H1 (cell line): ENCODE measurements around the gene ATP7B. TPM values are rescaled to one million over a fixed set of nuclear protein-coding genes. Genes with fewer than 3 reads are reported as not detected.

Source experiments
- CTCF ChIA-PET: fragments of 300-600 bp; sonication (Branson Sonifier 250); formaldehyde crosslinking; loops from one replicate; lab custom pipeline; 2021; ENCODE audit not compliant: partially characterized antibody; lab: Charles Lee
- POLR2A ChIA-PET: fragments of 300-600 bp; sonication (Branson Sonifier 250); formaldehyde crosslinking; loops from one replicate; lab custom pipeline; 2021; ENCODE audit warnings: inconsistent platforms; ENCODE audit not compliant: partially characterized antibody; lab: Charles Lee
- DNase-seq, 2 experiments: peaks; one replicate each; pipeline versions ENCODE4 v3.0.0 to v3.0.0-alpha.2; 2010 to 2022; ENCODE audit warnings: low spot score in 2 of 2, low read depth in 1 of 2, mixed read lengths in 1 of 2
- FAIRE-seq: peaks from 2 replicates; lab custom pipeline; 2011; peaks lifted over from hg19 to GRCh38; lab: Jason Lieb, UNC
- H2AFZ ChIP-seq: 2 replicates; pipeline ENCODE4 v1.8.1; 2012; ENCODE audit warnings: low read length, inconsistent platforms
- H2AK5ac ChIP-seq: 2 replicates; pipeline ENCODE4 v1.6.1; 2013; ENCODE audit warnings: low read depth, low read length
- H2BK120ac ChIP-seq: replicated peaks from 2 replicates; pipeline ENCODE3; 2013; ENCODE audit warnings: low read depth, low read length, inconsistent platforms
- H2BK12ac ChIP-seq: 2 replicates; pipeline ENCODE4 v1.6.1; 2013; ENCODE audit warnings: low read depth, low read length
- H2BK15ac ChIP-seq: 2 replicates; pipeline ENCODE4 v1.6.1; 2013; ENCODE audit warnings: low read length
- H2BK20ac ChIP-seq: 2 replicates; pipeline ENCODE4 v1.6.1; 2013; ENCODE audit warnings: low read length
- H2BK5ac ChIP-seq: 2 replicates; pipeline ENCODE4 v1.6.1; 2013; ENCODE audit warnings: low read depth, low read length
- H3K14ac ChIP-seq: 2 replicates; pipeline ENCODE4 v1.6.1; 2013; ENCODE audit warnings: inconsistent platforms; ENCODE audit not compliant: insufficient read length
- H3K18ac ChIP-seq: 2 replicates; pipeline ENCODE4 v1.6.1; 2013; ENCODE audit warnings: low read length; ENCODE audit errors: extremely low read depth
- H3K23ac ChIP-seq: 2 replicates; pipeline ENCODE4 v1.6.1; 2013; ENCODE audit warnings: inconsistent platforms; ENCODE audit not compliant: insufficient read length
- H3K23me2 ChIP-seq: 2 replicates; pipeline ENCODE4 v1.6.1; 2013; ENCODE audit warnings: low read depth, low read length
- H3K27ac ChIP-seq: 2 replicates; pipeline ENCODE4 v1.6.1; 2011; ENCODE audit warnings: low read depth, low read length, inconsistent platforms
- H3K27me3 ChIP-seq, 4 experiments: replicated peaks in 1 of 4; 1 replicate in 1 of 4; 2 replicates in 3 of 4; pipeline versions ENCODE4 v1.6.1 to v1.8.1; 2011 to 2013; ENCODE audit warnings: low read length in 3 of 4, mild to moderate bottlenecking in 3 of 4, inconsistent platforms in 2 of 4, mixed read lengths in 2 of 4, moderate library complexity in 1 of 4; ENCODE audit not compliant: control insufficient read depth in 3 of 4, insufficient read depth in 3 of 4; ENCODE audit errors: extremely low read depth in 1 of 4
- H3K36me3 ChIP-seq, 4 experiments: 2 replicates each; pipeline versions ENCODE4 v1.6.1 to v1.8.1; 2011 to 2013; ENCODE audit warnings: mild to moderate bottlenecking in 4 of 4, low read length in 3 of 4, moderate library complexity in 2 of 4, control low read depth in 1 of 4, inconsistent platforms in 1 of 4; ENCODE audit not compliant: insufficient read depth in 4 of 4, control insufficient read depth in 2 of 4
- H3K4ac ChIP-seq: replicated peaks from 2 replicates; pipeline ENCODE3; 2013; ENCODE audit warnings: low read length, low read depth, mixed read lengths, inconsistent platforms; ENCODE audit not compliant: insufficient read length
- H3K4me1 ChIP-seq, 4 experiments: replicated peaks in 1 of 4; 1 replicate in 1 of 4; 2 replicates in 3 of 4; pipeline versions ENCODE4 v1.6.1 to v1.8.1; 2011 to 2013; ENCODE audit warnings: low read length in 3 of 4, inconsistent platforms in 2 of 4, mixed read lengths in 1 of 4; ENCODE audit not compliant: insufficient read depth in 4 of 4, control insufficient read depth in 3 of 4
- H3K4me2 ChIP-seq, 2 experiments: 2 replicates each; pipeline versions ENCODE4 v1.6.1 to v1.8.1; 2011 to 2013; ENCODE audit warnings: low read depth in 2 of 2, low read length in 2 of 2, control low read depth in 1 of 2, inconsistent platforms in 1 of 2, mild to moderate bottlenecking in 1 of 2; ENCODE audit not compliant: insufficient read depth in 1 of 2
- H3K4me3 ChIP-seq, 4 experiments: fragments of 200-600, 300-600 bp in 1 of 4; sonication (generic), shearing (Covaris generic), sonication (Bioruptor Twin) in 1 of 4; 2 replicates each; pipeline versions ENCODE4 v1.5.1 to v1.8.1; 2011 to 2016; ENCODE audit warnings: low read length in 4 of 4, low read depth in 3 of 4, control low read depth in 2 of 4, inconsistent platforms in 2 of 4, mild to moderate bottlenecking in 2 of 4, mixed read lengths in 1 of 4, moderate library complexity in 1 of 4; ENCODE audit not compliant: insufficient read depth in 2 of 4; ENCODE audit errors: extremely low read depth in 1 of 4
- H3K56ac ChIP-seq: replicated peaks from 2 replicates; pipeline ENCODE3; 2013; ENCODE audit warnings: low read depth, mild to moderate bottlenecking, mixed read lengths, low read length, inconsistent platforms; ENCODE audit not compliant: insufficient read length
- H3K79me1 ChIP-seq: 2 replicates; pipeline ENCODE4 v1.6.1; 2013; ENCODE audit warnings: low read depth, low read length, control low read depth
- H3K79me2 ChIP-seq, 2 experiments: 2 replicates each; pipeline versions ENCODE4 v1.6.1 to v1.8.1; 2012 to 2013; ENCODE audit warnings: low read length in 2 of 2, mild to moderate bottlenecking in 2 of 2, inconsistent platforms in 1 of 2; ENCODE audit not compliant: insufficient read depth in 2 of 2, control insufficient read depth in 1 of 2
- H3K9ac ChIP-seq, 4 experiments: replicated peaks in 1 of 4; 1 replicate in 1 of 4; 2 replicates in 3 of 4; pipeline versions ENCODE4 v1.6.1 to v1.8.1; 2011 to 2013; ENCODE audit warnings: low read depth in 3 of 4, low read length in 3 of 4, control low read depth in 2 of 4, mild to moderate bottlenecking in 2 of 4, moderate library complexity in 2 of 4, inconsistent platforms in 1 of 4; ENCODE audit errors: extremely low read depth in 1 of 4
- H3K9me3 ChIP-seq, 2 experiments: 2 replicates each; pipeline versions ENCODE4 v1.6.1 to v1.8.1; 2012 to 2013; ENCODE audit warnings: mild to moderate bottlenecking in 2 of 2, moderate library complexity in 2 of 2, control low read depth in 1 of 2, inconsistent platforms in 1 of 2, low read depth in 1 of 2, low read length in 1 of 2, mixed read lengths in 1 of 2; ENCODE audit not compliant: insufficient read depth in 2 of 2
- H4K20me1 ChIP-seq, 2 experiments: replicated peaks in 1 of 2; 2 replicates each; pipeline versions ENCODE3 to v1.8.1; 2011 to 2013; ENCODE audit warnings: inconsistent platforms in 2 of 2, low read length in 2 of 2, mild to moderate bottlenecking in 1 of 2; ENCODE audit not compliant: insufficient read depth in 2 of 2, control insufficient read depth in 1 of 2
- H4K5ac ChIP-seq: 2 replicates; pipeline ENCODE4 v1.6.1; 2013; ENCODE audit warnings: low read length, low read depth, mixed read lengths, inconsistent platforms; ENCODE audit not compliant: insufficient read length
- H4K8ac ChIP-seq: 2 replicates; pipeline ENCODE4 v1.8.0; 2013; ENCODE audit warnings: mild to moderate bottlenecking, moderate library complexity, low read length, inconsistent platforms; ENCODE audit not compliant: insufficient read depth; ENCODE audit errors: extremely low read depth
- H4K91ac ChIP-seq: replicated peaks from 2 replicates; pipeline ENCODE3; 2013; ENCODE audit warnings: low read length, mixed read lengths, inconsistent platforms; ENCODE audit not compliant: insufficient read length
- CBX8 ChIP-seq: fragments of 300-800, 300-1000 bp; sonication (generic); IDR thresholded peaks from 2 replicates; pipeline ENCODE4 v1.7.1; 2016; ENCODE audit warnings: low read depth, low read length, borderline replicate concordance
- CHD1 ChIP-seq: IDR thresholded peaks from 2 replicates; pipeline ENCODE4 v1.6.1; 2012; ENCODE audit warnings: low read depth, low read length, improper control_type of control experiment
- CTCF ChIP-seq, 3 experiments: IDR thresholded peaks; 1 replicate in 2 of 3; 2 replicates in 1 of 3; pipeline versions ENCODE4 v1.5.1 to v1.6.1; 2011; ENCODE audit warnings: low read length in 3 of 3, mild to moderate bottlenecking in 3 of 3, inconsistent platforms in 2 of 3, low read depth in 1 of 3, moderate library complexity in 1 of 3; ENCODE audit not compliant: insufficient read depth in 1 of 3; ENCODE audit errors: control extremely low read depth in 1 of 3
- EZH2 ChIP-seq: fragments of 200-600 bp; sonication (generic); IDR thresholded peaks from 2 replicates; pipeline ENCODE4 v1.7.1; 2012; ENCODE audit warnings: low read depth, mild to moderate bottlenecking, moderate library complexity, low read length, inconsistent platforms; ENCODE audit not compliant: severe bottlenecking
- GTF2F1 ChIP-seq: IDR thresholded peaks from 2 replicates; pipeline ENCODE4 v1.6.1; 2012; ENCODE audit warnings: low read depth, low read length, improper control_type of control experiment, borderline replicate concordance
- KDM5A ChIP-seq: fragments of 200-600 bp; IDR thresholded peaks from 2 replicates; pipeline ENCODE4 v1.7.1; 2012; ENCODE audit warnings: mild to moderate bottlenecking, low read length, inconsistent platforms, mixed read lengths
- PHF8 ChIP-seq: fragments of 200-600 bp; sonication (generic); conservative IDR thresholded peaks from 2 replicates; pipeline ENCODE4 v1.7.1; 2012; ENCODE audit warnings: low read depth, mild to moderate bottlenecking, inconsistent platforms, low read length, moderate library complexity
- RAD21 ChIP-seq, 2 experiments: IDR thresholded peaks in 1 of 2; conservative IDR thresholded peaks in 1 of 2; 2 replicates each; pipeline ENCODE4 v1.6.1; 2011; ENCODE audit warnings: low read depth in 2 of 2, low read length in 2 of 2, improper control_type of control experiment in 1 of 2, inconsistent platforms in 1 of 2, mild to moderate bottlenecking in 1 of 2, moderate library complexity in 1 of 2
- SAP30 ChIP-seq: fragments of 300-600 bp; sonication (generic); IDR thresholded peaks from 2 replicates; pipeline ENCODE4 v1.7.1; 2012; ENCODE audit warnings: low read length, moderate library complexity, mild to moderate bottlenecking, inconsistent platforms; ENCODE audit not compliant: insufficient read depth, insufficient replicate concordance
- WGBS, 2 experiments: shearing (Covaris generic) in 1 of 2; methylation state at CpG; one replicate each; pipeline versions ENCODE4 v1.1.6 to v1.1.7; 2013 to 2015; ENCODE audit warnings: low lambda C conversion rate in 2 of 2, mixed read lengths in 2 of 2, inconsistent platforms in 1 of 2, low coverage in 1 of 2, missing lambda C conversion rate in 1 of 2; ENCODE audit not compliant: insufficient replicate concordance in 2 of 2, insufficient coverage in 1 of 2, insufficient read length in 1 of 2; ENCODE audit errors: extremely low coverage in 1 of 2, missing lambda C conversion rate in 1 of 2; 5-methylcytosine and 5-hydroxymethylcytosine counted together
- polyA plus RNA-seq, 7 experiments: library from polyadenylated mRNA; depleted of rRNA in 3 of 7; stranded (reverse) in 5 of 7; unstranded in 2 of 7; fragments of >200 nt in 5 of 7; fragments of 200-250 nt in 2 of 7; gene quantifications; 1 replicate in 5 of 7; 2 replicates in 1 of 7; 4 replicates in 1 of 7; pipeline versions ENCODE4 v1.2.1 to v1.2.3, GENCODE V29; 2011 to 2013; ENCODE audit warnings: missing spikeins in 2 of 7, mixed read lengths in 2 of 7
- total RNA-seq: library from RNA; stranded (reverse); fragmentation: NEBNext Ultra II Directional; extraction: Animal tissue kit (Norgen Biotek cat#: 25700); gene quantifications from 2 replicates; pipeline ENCODE4 v1.2.1, GENCODE V29; 2021

Gene ATP7B
- total and polyA plus RNA-seq, 2 of the 8 experiments (the other 6 are each of a cell fraction or from before 2014, with no cell fraction given): 4.1 to 9.2 TPM

GRCh38 chr13:51923983-51924539, 87.2 kb downstream of the ATP7B start:
- H3K4me3 ChIP-seq: no peak overlapping the region
- DNase-seq: no peak
- H3K23ac ChIP-seq: no peak overlapping the region
- no peak overlapping the region for H3K4me2 ChIP-seq
- H4K8ac ChIP-seq: no peak overlapping the region
- H3K9me3 ChIP-seq: no peaks in the 10 kb centered on the region
- H3K27ac ChIP-seq: no peak overlapping the region
- peak; percentile 60 for FAIRE-seq
- no peak overlapping the region for H2AK5ac ChIP-seq
- no peak overlapping the region for H3K56ac ChIP-seq
- no peak overlapping the region for H2AFZ ChIP-seq
- H4K20me1 ChIP-seq: peaks cover 3% of the 10 kb centered on the region in 2 experiments
- ChIA-PET POLR2A (interaction anchor here (0.6 kb wide), 1 partner anchor 11 kb away, joined by 3 read pairs; no protein-coding TSS in a partner anchor), CTCF (interaction anchor here (0.6 to 5.3 kb wide), 22 partner anchors 7 to 204 kb away, joined by 3 to 62 read pairs (median 4); partner anchors contain the start of genes NEK5 and TMEM272)
- H3K79me2 ChIP-seq: no peaks in the 10 kb centered on the region
- no peaks in the 10 kb centered on the region for H3K36me3 ChIP-seq
- H4K5ac ChIP-seq: no peak overlapping the region
- H3K9ac ChIP-seq: no peak overlapping the region
- H3K27me3 ChIP-seq: no peaks in the 10 kb centered on the region
- no peak overlapping the region for H2BK15ac ChIP-seq
- H2BK20ac ChIP-seq: no peak overlapping the region
- 86% methylated on average over 3 of the region's 3 CpGs; no CpG with 5 or more reads in 1 of the 2 experiments for WGBS, 2 experiments
- H2BK12ac ChIP-seq: no peak overlapping the region
- no peak overlapping the region for H2BK5ac ChIP-seq
- no peak overlapping the region for H3K18ac ChIP-seq
- no peak overlapping the region for H4K91ac ChIP-seq
- peaks cover 3% of the 10 kb centered on the region; the same call in 1 of the 2 replicates for H3K23me2 ChIP-seq
- H2BK120ac ChIP-seq: no peak overlapping the region
- no peak overlapping the region for H3K14ac ChIP-seq
- H3K79me1 ChIP-seq: no peaks in the 10 kb centered on the region
- H3K4me1 ChIP-seq: no peaks in the 10 kb centered on the region
- no peak overlapping the region for H3K4ac ChIP-seq
- TF ChIP-seq SAP30 (no peak), CBX8 (no peak), CTCF (IDR thresholded peaks at IDR 0.05; ENCODE audit: control extremely low read depth in 1 of 3, insufficient read depth in 1 of 3, low read depth in 1 of 3, low read length in 3 of 3) (peak; percentile 47 to 57 (median 51)), GTF2F1 (no peak), EZH2 (no peak), KDM5A (no peak), PHF8 (no peak), RAD21 (IDR thresholded peaks at IDR 0.05 in 1 of 2, conservative IDR thresholded peaks at IDR 0.05 in 1 of 2; ENCODE audit: low read depth in 2 of 2, low read length in 2 of 2) (peak; percentile 37 to 46), CHD1 (no peak)
